HL-60 (cell line): ENCODE data around the gene CCNJ.
"Not testable (repeated sequence)": the region's sequence is repeated elsewhere in the genome, so short reads cannot be mapped to it uniquely, and the experiment has no call there.

ENCODE experiments used
- DNase-seq, 2 experiments: peaks; one replicate each; pipeline ENCODE4 v3.0.0-alpha.2; 2010 to 2020; ENCODE audit warnings: low read depth in 1 of 2, low spot score in 1 of 2
- H3K27ac ChIP-seq: fragments of 250-450 bp; sonication (Bioruptor Pico); replicated peaks from 2 replicates; pipeline ENCODE4 v1.5.1; 2020; ENCODE audit warnings: mild to moderate bottlenecking, moderate library complexity
- H3K27me3 ChIP-seq: fragments of 250-450 bp; sonication (Bioruptor Pico); 2 replicates; pipeline ENCODE4 v1.5.1; 2021; ENCODE audit warnings: mild to moderate bottlenecking, moderate library complexity; ENCODE audit not compliant: insufficient read depth, poor library complexity, severe bottlenecking
- H3K4me3 ChIP-seq: replicated peaks from 2 replicates; pipeline ENCODE4 v1.5.1; 2011; ENCODE audit warnings: mild to moderate bottlenecking, control low read depth, low read length; ENCODE audit not compliant: insufficient read depth
- GABPA ChIP-seq: IDR thresholded peaks from 2 replicates; pipeline ENCODE4 v1.6.1; 2012; ENCODE audit warnings: low read depth
- POLR2AphosphoS5 ChIP-seq: IDR thresholded peaks from 2 replicates; pipeline ENCODE4 v1.6.1; 2012; ENCODE audit warnings: low read depth
- SPI1 ChIP-seq: IDR thresholded peaks from 2 replicates; pipeline ENCODE4 v1.6.1; 2012; ENCODE audit warnings: low read depth, mild to moderate bottlenecking, borderline replicate concordance
- TF ChIP-seq, protein P1 (sequence below): IDR thresholded peaks from one replicate; pipeline ENCODE4 v1.5.1; 2011; ENCODE audit warnings: low read length, control low read depth, inconsistent platforms; ENCODE audit not compliant: insufficient read depth
- TF ChIP-seq, protein P2 (sequence below): IDR thresholded peaks from 2 replicates; pipeline ENCODE4 v1.6.1; 2012; ENCODE audit warnings: low read depth; ENCODE audit not compliant: insufficient replicate concordance

CCNJ gene

GRCh38 chr10:96047004-96047649 is 3.7 kb downstream of the CCNJ start:
- TF ChIP-seq, protein P1, sequence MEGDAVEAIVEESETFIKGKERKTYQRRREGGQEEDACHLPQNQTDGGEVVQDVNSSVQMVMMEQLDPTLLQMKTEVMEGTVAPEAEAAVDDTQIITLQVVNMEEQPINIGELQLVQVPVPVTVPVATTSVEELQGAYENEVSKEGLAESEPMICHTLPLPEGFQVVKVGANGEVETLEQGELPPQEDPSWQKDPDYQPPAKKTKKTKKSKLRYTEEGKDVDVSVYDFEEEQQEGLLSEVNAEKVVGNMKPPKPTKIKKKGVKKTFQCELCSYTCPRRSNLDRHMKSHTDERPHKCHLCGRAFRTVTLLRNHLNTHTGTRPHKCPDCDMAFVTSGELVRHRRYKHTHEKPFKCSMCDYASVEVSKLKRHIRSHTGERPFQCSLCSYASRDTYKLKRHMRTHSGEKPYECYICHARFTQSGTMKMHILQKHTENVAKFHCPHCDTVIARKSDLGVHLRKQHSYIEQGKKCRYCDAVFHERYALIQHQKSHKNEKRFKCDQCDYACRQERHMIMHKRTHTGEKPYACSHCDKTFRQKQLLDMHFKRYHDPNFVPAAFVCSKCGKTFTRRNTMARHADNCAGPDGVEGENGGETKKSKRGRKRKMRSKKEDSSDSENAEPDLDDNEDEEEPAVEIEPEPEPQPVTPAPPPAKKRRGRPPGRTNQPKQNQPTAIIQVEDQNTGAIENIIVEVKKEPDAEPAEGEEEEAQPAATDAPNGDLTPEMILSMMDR = no peak
- no peak for TF ChIP-seq SPI1
- TF ChIP-seq GABPA = no peak
- TF ChIP-seq POLR2AphosphoS5 = no peak
- TF ChIP-seq, protein P2, sequence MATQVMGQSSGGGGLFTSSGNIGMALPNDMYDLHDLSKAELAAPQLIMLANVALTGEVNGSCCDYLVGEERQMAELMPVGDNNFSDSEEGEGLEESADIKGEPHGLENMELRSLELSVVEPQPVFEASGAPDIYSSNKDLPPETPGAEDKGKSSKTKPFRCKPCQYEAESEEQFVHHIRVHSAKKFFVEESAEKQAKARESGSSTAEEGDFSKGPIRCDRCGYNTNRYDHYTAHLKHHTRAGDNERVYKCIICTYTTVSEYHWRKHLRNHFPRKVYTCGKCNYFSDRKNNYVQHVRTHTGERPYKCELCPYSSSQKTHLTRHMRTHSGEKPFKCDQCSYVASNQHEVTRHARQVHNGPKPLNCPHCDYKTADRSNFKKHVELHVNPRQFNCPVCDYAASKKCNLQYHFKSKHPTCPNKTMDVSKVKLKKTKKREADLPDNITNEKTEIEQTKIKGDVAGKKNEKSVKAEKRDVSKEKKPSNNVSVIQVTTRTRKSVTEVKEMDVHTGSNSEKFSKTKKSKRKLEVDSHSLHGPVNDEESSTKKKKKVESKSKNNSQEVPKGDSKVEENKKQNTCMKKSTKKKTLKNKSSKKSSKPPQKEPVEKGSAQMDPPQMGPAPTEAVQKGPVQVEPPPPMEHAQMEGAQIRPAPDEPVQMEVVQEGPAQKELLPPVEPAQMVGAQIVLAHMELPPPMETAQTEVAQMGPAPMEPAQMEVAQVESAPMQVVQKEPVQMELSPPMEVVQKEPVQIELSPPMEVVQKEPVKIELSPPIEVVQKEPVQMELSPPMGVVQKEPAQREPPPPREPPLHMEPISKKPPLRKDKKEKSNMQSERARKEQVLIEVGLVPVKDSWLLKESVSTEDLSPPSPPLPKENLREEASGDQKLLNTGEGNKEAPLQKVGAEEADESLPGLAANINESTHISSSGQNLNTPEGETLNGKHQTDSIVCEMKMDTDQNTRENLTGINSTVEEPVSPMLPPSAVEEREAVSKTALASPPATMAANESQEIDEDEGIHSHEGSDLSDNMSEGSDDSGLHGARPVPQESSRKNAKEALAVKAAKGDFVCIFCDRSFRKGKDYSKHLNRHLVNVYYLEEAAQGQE = no peak
- DNase-seq = no peak
- no peak overlapping the region for H3K27ac ChIP-seq

GRCh38 chr10:96047925-96048324 is 4.5 kb downstream of the CCNJ start:
- H3K27ac ChIP-seq, H3K27me3 ChIP-seq, DNase-seq, H3K4me3 ChIP-seq: not testable (repeated sequence)

More at GRCh38 chr10:96047004-96047649, 3.7 kb downstream of the CCNJ start:
- Histone ChIP-seq H3K27me3 (no peaks in the 10 kb centered on the region), H3K4me3 (no peak overlapping the region)

DNA sequence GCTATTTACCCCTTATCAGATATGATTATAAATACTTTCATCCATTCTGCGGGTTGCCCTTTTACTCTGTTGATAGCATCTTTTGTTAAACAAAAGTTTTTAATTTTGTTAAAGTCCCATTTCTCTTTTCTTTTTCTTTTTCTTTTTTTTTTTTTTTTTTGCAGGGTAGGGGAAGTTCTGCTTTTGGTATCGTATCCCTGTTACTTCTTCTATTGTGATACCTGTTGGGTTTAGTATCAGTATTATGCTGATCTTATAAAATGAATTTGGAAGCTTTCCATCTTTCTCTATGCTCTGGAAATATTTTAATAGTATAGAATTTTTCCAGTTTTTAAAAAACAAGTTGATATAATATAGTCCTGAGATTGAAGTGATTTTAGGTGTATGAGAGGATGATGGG is 6.0 kb downstream of the CCNJ start:
- no peak overlapping the region for H3K4me3 ChIP-seq
- no peaks in the 10 kb centered on the region for H3K27me3 ChIP-seq
- TF ChIP-seq GABPA (no peak), POLR2AphosphoS5 (no peak), SPI1 (no peak)
- TF ChIP-seq, protein P1 = no peak

GRCh38 chr10:96053985-96054384 is 10.6 kb downstream of the CCNJ start:
- Histone ChIP-seq H3K27me3 (no peaks in the 10 kb centered on the region), H3K4me3 (no peak overlapping the region), H3K27ac (no peak overlapping the region)
- TF ChIP-seq, protein P2 = no peak
- TF ChIP-seq GABPA (no peak), POLR2AphosphoS5 (no peak), SPI1 (no peak)
- TF ChIP-seq, protein P1 = no peak
- DNase-seq = no peak

More for the DNA sequence above, 6.0 kb downstream of the CCNJ start:
- H3K27ac ChIP-seq = no peak overlapping the region
- DNase-seq = no peak
